GM12892 (cell line): ENCODE measurements around the gene PRKN.

Experiments used
- POLR2A ChIP-seq: IDR thresholded peaks from 2 replicates; pipeline ENCODE4 v1.6.1; 2011; ENCODE audit warnings: low read depth, low read length, control low read depth
- POLR2AphosphoS5 ChIP-seq: IDR thresholded peaks from 2 replicates; pipeline ENCODE4 v1.6.1; 2011; ENCODE audit warnings: low read depth, low read length, control low read depth
- TAF1 ChIP-seq: IDR thresholded peaks from 2 replicates; pipeline ENCODE4 v1.6.1; 2011; ENCODE audit warnings: low read depth, mild to moderate bottlenecking, control low read depth, low read length, borderline replicate concordance

DNA sequence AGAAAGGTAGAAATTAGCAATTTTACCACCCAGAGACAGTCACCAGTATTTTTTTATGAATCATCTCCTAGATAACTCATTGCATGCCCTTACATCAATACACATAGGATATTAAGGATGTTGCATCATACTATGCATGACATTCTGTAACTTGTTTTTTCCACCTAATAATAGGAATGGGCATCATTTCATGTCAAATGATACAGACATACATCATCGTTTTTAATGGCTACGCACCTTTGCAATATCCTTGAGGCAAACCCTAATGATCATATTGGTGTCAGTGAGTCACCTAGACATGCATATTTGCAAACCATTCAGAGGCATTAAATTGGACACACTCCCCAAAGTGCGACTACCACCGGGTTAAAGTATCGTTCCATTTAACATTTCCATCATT, 1144.0 kb downstream of the PRKN start:
- TF ChIP-seq TAF1 (no peak), POLR2A (no peak), POLR2AphosphoS5 (no peak)
